Transverse colon (tissue), 3 donors: ENCODE results near the gene MYCBP2.

Experiments
- EP300 ChIP-seq: sonication (generic); formaldehyde crosslinking; IDR thresholded peaks from one replicate; pipeline ENCODE4 v1.6.1; 2017; ENCODE audit warnings: antibody characterized with exemption, low read depth
- POLR2A ChIP-seq: fragments of 450-650 bp; IDR thresholded peaks from one replicate; pipeline ENCODE4 v1.6.1; 2016; ENCODE audit warnings: antibody characterized with exemption, mild to moderate bottlenecking, moderate library complexity
- TF ChIP-seq, protein P1 (sequence below), 5 experiments: fragments of 200-600 bp in 3 of 5; fragments of 450-650 bp in 2 of 5; sonication (generic) in 3 of 5; IDR thresholded peaks; 1 replicate in 2 of 5; 2 replicates in 3 of 5; pipeline ENCODE4 v1.5.1; 2016 to 2017; ENCODE audit warnings: antibody characterized with exemption in 5 of 5, inconsistent platforms in 3 of 5, mild to moderate bottlenecking in 2 of 5, moderate library complexity in 1 of 5

- TF ChIP-seq POLR2A, result no peak
- TF ChIP-seq, protein P1, sequence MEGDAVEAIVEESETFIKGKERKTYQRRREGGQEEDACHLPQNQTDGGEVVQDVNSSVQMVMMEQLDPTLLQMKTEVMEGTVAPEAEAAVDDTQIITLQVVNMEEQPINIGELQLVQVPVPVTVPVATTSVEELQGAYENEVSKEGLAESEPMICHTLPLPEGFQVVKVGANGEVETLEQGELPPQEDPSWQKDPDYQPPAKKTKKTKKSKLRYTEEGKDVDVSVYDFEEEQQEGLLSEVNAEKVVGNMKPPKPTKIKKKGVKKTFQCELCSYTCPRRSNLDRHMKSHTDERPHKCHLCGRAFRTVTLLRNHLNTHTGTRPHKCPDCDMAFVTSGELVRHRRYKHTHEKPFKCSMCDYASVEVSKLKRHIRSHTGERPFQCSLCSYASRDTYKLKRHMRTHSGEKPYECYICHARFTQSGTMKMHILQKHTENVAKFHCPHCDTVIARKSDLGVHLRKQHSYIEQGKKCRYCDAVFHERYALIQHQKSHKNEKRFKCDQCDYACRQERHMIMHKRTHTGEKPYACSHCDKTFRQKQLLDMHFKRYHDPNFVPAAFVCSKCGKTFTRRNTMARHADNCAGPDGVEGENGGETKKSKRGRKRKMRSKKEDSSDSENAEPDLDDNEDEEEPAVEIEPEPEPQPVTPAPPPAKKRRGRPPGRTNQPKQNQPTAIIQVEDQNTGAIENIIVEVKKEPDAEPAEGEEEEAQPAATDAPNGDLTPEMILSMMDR (IDR thresholded peaks at IDR 0.05), result no peak
- TF ChIP-seq EP300, result no peak
Measured at GRCh38 chr13:77036279-77036678, 290.6 kb downstream of the MYCBP2 start.
